ENCODE measurements around the gene ULBP2. TPM values are rescaled to one million over a fixed set of nuclear protein-coding genes. Genes with fewer than 3 reads are reported as not detected.

The ULBP2 gene
- total and polyA plus RNA-seq, 2 of the 8 experiments (the other 6 are each of a cell fraction or from before 2014, with no cell fraction given) = 0.05 TPM; not detected in 1

GRCh38 chr6:149995971-149996370, 54.2 kb downstream of the ULBP2 start:
- H2BK20ac ChIP-seq (ENCODE audit: low read length) = no peak overlapping the region
- H3K4me2 ChIP-seq (ENCODE audit: insufficient read depth in 1 of 2, low read depth in 2 of 2, low read length in 2 of 2) = no peak overlapping the region
- 75% methylated on average over 5 of the region's 7 CpGs; no CpG with 5 or more reads in 1 of the 2 experiments for WGBS, 2 experiments (ENCODE audit: extremely low coverage in 1 of 2, insufficient coverage in 1 of 2, insufficient read length in 1 of 2, insufficient replicate concordance in 2 of 2, low coverage in 1 of 2, low lambda C conversion rate in 2 of 2, missing lambda C conversion rate in 1 of 2)
- H3K4me3 ChIP-seq (ENCODE audit: extremely low read depth in 1 of 4, insufficient read depth in 2 of 4, low read depth in 3 of 4, low read length in 4 of 4) = no peak overlapping the region
- H3K27me3 ChIP-seq (replicated peaks in 1 of 4; ENCODE audit: control insufficient read depth in 3 of 4, extremely low read depth in 1 of 4, insufficient read depth in 3 of 4, low read length in 3 of 4) = peaks cover 22 to 44% (median 35%) of the 10 kb centered on the region in 4 experiments
- H3K4me1 ChIP-seq (replicated peaks in 1 of 4; ENCODE audit: control insufficient read depth in 3 of 4, insufficient read depth in 4 of 4, low read length in 3 of 4) = peaks cover 0 to 10% (median 2%) of the 10 kb centered on the region in 4 experiments; a peak in 5 of 7 replicates
- H3K9ac ChIP-seq (replicated peaks in 1 of 4; ENCODE audit: extremely low read depth in 1 of 4, low read depth in 3 of 4, low read length in 3 of 4) = no peak overlapping the region
- no peaks in the 10 kb centered on the region for H3K79me1 ChIP-seq (ENCODE audit: low read depth, low read length)
- no peak for FAIRE-seq
- DNase-seq (ENCODE audit: low read depth in 1 of 2, low spot score in 2 of 2) = peak in 1 of 2 experiments; percentile 31
- CTCF ChIA-PET (ENCODE audit: partially characterized antibody) = interaction anchor here (1.2 to 3.6 kb wide), 3 partner anchors 11 to 23 kb away, joined by 3 to 23 read pairs (median 9); no protein-coding TSS in a partner anchor
- no peak overlapping the region for H4K8ac ChIP-seq (ENCODE audit: extremely low read depth, insufficient read depth, low read length)
- H2AFZ ChIP-seq (ENCODE audit: low read length) = no peak overlapping the region
- H3K79me2 ChIP-seq (ENCODE audit: control insufficient read depth in 1 of 2, insufficient read depth in 2 of 2, low read length in 2 of 2) = no peaks in the 10 kb centered on the region
- no peak overlapping the region for H3K14ac ChIP-seq (ENCODE audit: insufficient read length)
- H3K56ac ChIP-seq (replicated peaks; ENCODE audit: insufficient read length, low read depth, low read length) = no peak overlapping the region
- H4K91ac ChIP-seq (replicated peaks; ENCODE audit: insufficient read length, low read length) = no peak overlapping the region
- no peak overlapping the region for H2BK12ac ChIP-seq (ENCODE audit: low read depth, low read length)
- H3K18ac ChIP-seq (ENCODE audit: extremely low read depth, low read length) = no peak overlapping the region
- TF ChIP-seq RXRA (IDR thresholded peaks at IDR 0.05; ENCODE audit: insufficient read depth, low read depth, low read length) (no peak), BCL11A (IDR thresholded peaks at IDR 0.05; ENCODE audit: low read depth in 2 of 2, low read length in 2 of 2) (no peak), CHD2 (IDR thresholded peaks at IDR 0.05; ENCODE audit: low read length) (no peak), SIX5 (IDR thresholded peaks at IDR 0.05; ENCODE audit: low read depth, low read length) (no peak), MAFK (IDR thresholded peaks at IDR 0.05; ENCODE audit: low read depth, low read length) (no peak), SRF (IDR thresholded peaks at IDR 0.05; ENCODE audit: low read depth, low read length) (no peak), TAF7 (optimal IDR thresholded peaks at IDR 0.05; ENCODE audit: borderline replicate concordance, low read depth, low read length) (no peak)
- no peaks in the 10 kb centered on the region for H3K36me3 ChIP-seq (ENCODE audit: control insufficient read depth in 2 of 4, insufficient read depth in 4 of 4, low read length in 3 of 4)
- H2BK5ac ChIP-seq (ENCODE audit: low read depth, low read length) = no peak overlapping the region
- H3K27ac ChIP-seq (ENCODE audit: low read depth, low read length) = no peak overlapping the region
- no peak overlapping the region for H3K4ac ChIP-seq (replicated peaks; ENCODE audit: insufficient read length, low read depth, low read length)
- H2BK120ac ChIP-seq (replicated peaks; ENCODE audit: low read depth, low read length) = no peak overlapping the region
- H3K23me2 ChIP-seq (ENCODE audit: low read depth, low read length) = no peaks in the 10 kb centered on the region
- peaks cover 6 to 7% of the 10 kb centered on the region in 2 experiments for H4K20me1 ChIP-seq (replicated peaks in 1 of 2; ENCODE audit: control insufficient read depth in 1 of 2, insufficient read depth in 2 of 2, low read length in 2 of 2)
- POLR2A ChIA-PET (ENCODE audit: partially characterized antibody) = no interaction called here
- no peak overlapping the region for H2AK5ac ChIP-seq (ENCODE audit: low read depth, low read length)
- no peak overlapping the region for H4K5ac ChIP-seq (ENCODE audit: insufficient read length, low read depth, low read length)
- no peak overlapping the region for H3K23ac ChIP-seq (ENCODE audit: insufficient read length)
- no peak overlapping the region for H2BK15ac ChIP-seq (ENCODE audit: low read length)
- no peaks in the 10 kb centered on the region for H3K9me3 ChIP-seq (ENCODE audit: insufficient read depth in 2 of 2, low read depth in 1 of 2, low read length in 1 of 2)

Data from H1 (cell line).